ENCODE measurements around the gene TMEM108.

TMEM108 gene

DNA sequence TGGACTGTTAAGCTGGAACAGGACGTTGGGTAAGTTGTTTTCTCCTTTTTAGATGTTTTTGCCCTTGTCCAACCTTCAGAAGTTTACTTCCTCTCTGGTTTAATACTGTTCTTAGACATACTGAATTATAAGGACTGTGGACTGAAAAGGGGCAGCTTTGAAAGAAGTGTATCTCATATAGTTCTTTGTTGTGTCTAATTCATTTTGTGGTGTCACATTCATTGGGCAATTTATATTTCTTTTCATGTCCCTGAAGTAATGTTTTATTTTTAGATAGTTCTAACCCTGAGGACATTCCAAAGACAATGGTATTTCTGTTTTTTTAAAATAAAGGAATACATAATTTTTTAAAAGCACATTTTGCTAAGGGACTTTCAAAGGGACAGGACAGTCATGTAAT, 45.2 kb downstream of the TMEM108 start:
- Histone ChIP-seq H3K9me3 (ENCODE audit: insufficient read depth, low read length, severe bottlenecking) (no peaks in the 10 kb centered on the region), H3K27me3 (ENCODE audit: insufficient read depth, low read length, poor library complexity) (peaks cover 8% of the 10 kb centered on the region), H3K9ac (ENCODE audit: low read depth, low read length) (no peak overlapping the region), H3K4me2 (ENCODE audit: insufficient read depth, low read length) (no peak overlapping the region), H3K4me1 (ENCODE audit: insufficient read depth, low read length) (no peaks in the 10 kb centered on the region), H3K4me3 (ENCODE audit: low read depth in 1 of 2, low read length in 2 of 2) (no peak overlapping the region), H3K27ac (ENCODE audit: low read length) (no peak overlapping the region), H3K36me3 (ENCODE audit: insufficient read depth, low read length) (no peaks in the 10 kb centered on the region), H4K20me1 (ENCODE audit: insufficient read depth, low read length) (no peaks in the 10 kb centered on the region), H3K79me2 (ENCODE audit: insufficient read depth, low read length) (no peaks in the 10 kb centered on the region), H2AFZ (ENCODE audit: low read depth, low read length) (no peak overlapping the region)
- DNase-seq (no peak), ATAC-seq (ENCODE audit: insufficient read depth, low read depth) (no peak)
- TF ChIP-seq, protein P1, sequence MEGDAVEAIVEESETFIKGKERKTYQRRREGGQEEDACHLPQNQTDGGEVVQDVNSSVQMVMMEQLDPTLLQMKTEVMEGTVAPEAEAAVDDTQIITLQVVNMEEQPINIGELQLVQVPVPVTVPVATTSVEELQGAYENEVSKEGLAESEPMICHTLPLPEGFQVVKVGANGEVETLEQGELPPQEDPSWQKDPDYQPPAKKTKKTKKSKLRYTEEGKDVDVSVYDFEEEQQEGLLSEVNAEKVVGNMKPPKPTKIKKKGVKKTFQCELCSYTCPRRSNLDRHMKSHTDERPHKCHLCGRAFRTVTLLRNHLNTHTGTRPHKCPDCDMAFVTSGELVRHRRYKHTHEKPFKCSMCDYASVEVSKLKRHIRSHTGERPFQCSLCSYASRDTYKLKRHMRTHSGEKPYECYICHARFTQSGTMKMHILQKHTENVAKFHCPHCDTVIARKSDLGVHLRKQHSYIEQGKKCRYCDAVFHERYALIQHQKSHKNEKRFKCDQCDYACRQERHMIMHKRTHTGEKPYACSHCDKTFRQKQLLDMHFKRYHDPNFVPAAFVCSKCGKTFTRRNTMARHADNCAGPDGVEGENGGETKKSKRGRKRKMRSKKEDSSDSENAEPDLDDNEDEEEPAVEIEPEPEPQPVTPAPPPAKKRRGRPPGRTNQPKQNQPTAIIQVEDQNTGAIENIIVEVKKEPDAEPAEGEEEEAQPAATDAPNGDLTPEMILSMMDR (IDR thresholded peaks at IDR 0.05; ENCODE audit: borderline replicate concordance, extremely low read depth, low read length, poor library complexity, severe bottlenecking): no peak
- TF ChIP-seq EZH2 (IDR thresholded peaks at IDR 0.05; ENCODE audit: borderline replicate concordance, low read depth, low read length, severe bottlenecking): no peak

DNA sequence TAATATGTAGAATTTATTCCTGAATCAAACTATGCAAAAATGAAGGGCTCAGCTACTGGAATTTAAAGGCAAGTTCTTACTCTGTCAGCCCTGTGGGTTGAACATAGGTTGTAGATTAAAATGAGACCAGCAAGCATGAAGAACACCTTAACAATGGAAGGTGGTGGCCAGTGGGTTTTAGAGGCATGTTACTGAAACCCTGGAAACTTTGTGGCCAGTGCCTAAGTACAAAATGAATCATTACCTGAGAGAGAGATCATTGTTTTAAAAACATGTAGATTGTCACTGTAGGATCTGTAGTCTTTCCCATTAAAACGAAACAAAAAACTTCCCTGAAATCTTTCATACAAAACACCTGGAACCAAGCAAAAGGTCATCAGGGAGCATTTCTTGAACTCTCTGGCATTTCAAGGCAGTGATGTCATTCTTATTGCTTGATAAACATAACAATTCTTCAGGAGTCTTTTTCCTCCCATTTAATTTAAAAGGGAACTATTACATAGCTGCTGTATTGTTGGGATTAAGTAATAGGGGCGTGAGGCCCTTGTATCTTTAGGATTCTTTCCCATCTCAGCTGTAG, 51.8 kb downstream of the TMEM108 start:
- H4K20me1 ChIP-seq (ENCODE audit: insufficient read depth, low read length): no peaks in the 10 kb centered on the region
- H3K79me2 ChIP-seq (ENCODE audit: insufficient read depth, low read length): no peaks in the 10 kb centered on the region
- ATAC-seq (ENCODE audit: insufficient read depth, low read depth) (no peak), DNase-seq (no peak)
- no peaks in the 10 kb centered on the region for H3K36me3 ChIP-seq (ENCODE audit: insufficient read depth, low read length)
- H3K9ac ChIP-seq (ENCODE audit: low read depth, low read length): no peak overlapping the region
- H3K27me3 ChIP-seq (ENCODE audit: insufficient read depth, low read length, poor library complexity): peaks cover 8% of the 10 kb centered on the region
- no peaks in the 10 kb centered on the region for H3K9me3 ChIP-seq (ENCODE audit: insufficient read depth, low read length, severe bottlenecking)
- H3K4me1 ChIP-seq (ENCODE audit: insufficient read depth, low read length): no peaks in the 10 kb centered on the region
- H3K4me3 ChIP-seq (ENCODE audit: low read depth in 1 of 2, low read length in 2 of 2): no peak overlapping the region
- no peak overlapping the region for H3K4me2 ChIP-seq (ENCODE audit: insufficient read depth, low read length)
- TF ChIP-seq EZH2 (IDR thresholded peaks at IDR 0.05; ENCODE audit: borderline replicate concordance, low read depth, low read length, severe bottlenecking): no peak
- TF ChIP-seq, protein P1 (IDR thresholded peaks at IDR 0.05; ENCODE audit: borderline replicate concordance, extremely low read depth, low read length, poor library complexity, severe bottlenecking): no peak
- H3K27ac ChIP-seq (ENCODE audit: low read length): no peak overlapping the region
- H2AFZ ChIP-seq (ENCODE audit: low read depth, low read length): no peak overlapping the region

DNA sequence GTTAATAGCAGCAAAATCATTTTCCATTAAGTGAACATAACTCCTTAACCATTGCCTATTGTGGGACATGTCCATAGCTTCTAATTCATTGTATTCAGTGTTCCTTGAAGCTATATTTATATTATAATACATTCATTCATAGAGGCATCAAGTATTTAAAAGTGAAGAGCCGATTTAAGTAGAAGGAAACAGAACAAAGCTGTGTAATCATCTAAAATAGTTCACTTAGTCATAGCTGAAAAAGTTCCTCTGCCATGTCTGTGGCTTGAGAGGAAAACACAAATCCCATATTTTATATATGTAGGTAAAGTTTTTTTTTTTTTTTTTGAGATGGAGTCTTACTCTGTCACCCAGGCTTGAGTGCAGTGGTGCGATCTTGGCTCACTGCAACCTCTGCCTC, 54.5 kb downstream of the TMEM108 start:
- no peak overlapping the region for H2AFZ ChIP-seq (ENCODE audit: low read depth, low read length)
- no peak overlapping the region for H3K4me3 ChIP-seq (ENCODE audit: low read depth in 1 of 2, low read length in 2 of 2)
- H4K20me1 ChIP-seq (ENCODE audit: insufficient read depth, low read length): no peaks in the 10 kb centered on the region
- no peaks in the 10 kb centered on the region for H3K9me3 ChIP-seq (ENCODE audit: insufficient read depth, low read length, severe bottlenecking)
- H3K4me2 ChIP-seq (ENCODE audit: insufficient read depth, low read length): no peak overlapping the region
- no peaks in the 10 kb centered on the region for H3K4me1 ChIP-seq (ENCODE audit: insufficient read depth, low read length)
- no peak for TF ChIP-seq EZH2 (IDR thresholded peaks at IDR 0.05; ENCODE audit: borderline replicate concordance, low read depth, low read length, severe bottlenecking)
- TF ChIP-seq, protein P1 (IDR thresholded peaks at IDR 0.05; ENCODE audit: borderline replicate concordance, extremely low read depth, low read length, poor library complexity, severe bottlenecking): no peak
- no peaks in the 10 kb centered on the region for H3K79me2 ChIP-seq (ENCODE audit: insufficient read depth, low read length)
- H3K27ac ChIP-seq (ENCODE audit: low read length): no peak overlapping the region
- H3K27me3 ChIP-seq (ENCODE audit: insufficient read depth, low read length, poor library complexity): peaks cover 7% of the 10 kb centered on the region
- ATAC-seq (ENCODE audit: insufficient read depth, low read depth): no peak
- H3K36me3 ChIP-seq (ENCODE audit: insufficient read depth, low read length): no peaks in the 10 kb centered on the region
- no peak overlapping the region for H3K9ac ChIP-seq (ENCODE audit: low read depth, low read length)
- no peak for DNase-seq

Data from DND-41 (cell line).